ENCODE measurements around the gene ETV3. TPM values are rescaled to one million over a fixed set of nuclear protein-coding genes. Genes with fewer than 3 reads are reported as not detected.
A peak's percentile ranks its signal among the peaks of the same experiment; 100 is the strongest.

Gene ETV3
- total RNA-seq, 1 donor from 2014 or later, result 19.5 TPM

DNA sequence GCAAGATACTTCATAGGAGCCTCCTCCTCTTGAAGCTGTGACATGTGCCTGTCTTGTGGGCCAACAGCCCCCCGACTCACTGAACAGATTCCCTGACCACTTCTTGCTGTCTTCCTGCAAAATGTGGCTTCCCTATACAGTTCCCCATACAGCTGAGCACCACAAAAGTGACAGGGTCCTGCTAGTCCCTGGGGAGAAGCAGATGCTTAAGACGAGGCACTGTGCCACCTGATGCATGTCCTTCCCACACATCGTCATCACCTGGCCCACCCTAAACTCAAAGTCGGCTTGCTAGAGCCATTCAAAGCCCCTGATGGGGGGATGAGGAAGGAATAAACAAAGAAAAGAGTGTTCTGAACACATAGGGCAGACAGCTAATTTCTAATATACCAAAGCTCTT, 29.2 kb upstream of the ETV3 start:
- no peak overlapping the region for H3K4me3 Mint-ChIP-seq
- Histone ChIP-seq H4K20me1 (ENCODE audit: low read depth) (no peaks in the 10 kb centered on the region), H3K4me3 (no peak overlapping the region), H2AFZ (replicated peaks) (no peak overlapping the region), H3K9ac (no peak overlapping the region), H3K27ac (no peak overlapping the region), H3K79me2 (ENCODE audit: low read depth) (no peaks in the 10 kb centered on the region), H3K36me3 (no peaks in the 10 kb centered on the region), H3K4me2 (no peak overlapping the region), H3K4me1 (peaks cover 17% of the 10 kb centered on the region), H3K27me3 (no peaks in the 10 kb centered on the region), H3K9me3 (ENCODE audit: low read depth) (no peaks in the 10 kb centered on the region), H3F3A (ENCODE audit: low read depth) (peaks cover 16% of the 10 kb centered on the region)
- TF ChIP-seq, protein P1, sequence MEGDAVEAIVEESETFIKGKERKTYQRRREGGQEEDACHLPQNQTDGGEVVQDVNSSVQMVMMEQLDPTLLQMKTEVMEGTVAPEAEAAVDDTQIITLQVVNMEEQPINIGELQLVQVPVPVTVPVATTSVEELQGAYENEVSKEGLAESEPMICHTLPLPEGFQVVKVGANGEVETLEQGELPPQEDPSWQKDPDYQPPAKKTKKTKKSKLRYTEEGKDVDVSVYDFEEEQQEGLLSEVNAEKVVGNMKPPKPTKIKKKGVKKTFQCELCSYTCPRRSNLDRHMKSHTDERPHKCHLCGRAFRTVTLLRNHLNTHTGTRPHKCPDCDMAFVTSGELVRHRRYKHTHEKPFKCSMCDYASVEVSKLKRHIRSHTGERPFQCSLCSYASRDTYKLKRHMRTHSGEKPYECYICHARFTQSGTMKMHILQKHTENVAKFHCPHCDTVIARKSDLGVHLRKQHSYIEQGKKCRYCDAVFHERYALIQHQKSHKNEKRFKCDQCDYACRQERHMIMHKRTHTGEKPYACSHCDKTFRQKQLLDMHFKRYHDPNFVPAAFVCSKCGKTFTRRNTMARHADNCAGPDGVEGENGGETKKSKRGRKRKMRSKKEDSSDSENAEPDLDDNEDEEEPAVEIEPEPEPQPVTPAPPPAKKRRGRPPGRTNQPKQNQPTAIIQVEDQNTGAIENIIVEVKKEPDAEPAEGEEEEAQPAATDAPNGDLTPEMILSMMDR (IDR thresholded peaks at IDR 0.05), result no peak
- no peak for TF ChIP-seq EZH2phosphoT487 (IDR thresholded peaks at IDR 0.05)
- no peak for TF ChIP-seq EZH2 (IDR thresholded peaks at IDR 0.05)
- H3K4me1 Mint-ChIP-seq, result peaks cover 10% of the 10 kb centered on the region
- peaks cover 6% of the 10 kb centered on the region for H3K27me3 Mint-ChIP-seq (ENCODE audit: insufficient read depth, low read depth)
- no peaks in the 10 kb centered on the region for H3K36me3 Mint-ChIP-seq
- no peaks in the 10 kb centered on the region for H3K9me3 Mint-ChIP-seq
- no peak for DNase-seq (ENCODE audit: low spot score)
- H3K27ac Mint-ChIP-seq, result no peak overlapping the region

DNA sequence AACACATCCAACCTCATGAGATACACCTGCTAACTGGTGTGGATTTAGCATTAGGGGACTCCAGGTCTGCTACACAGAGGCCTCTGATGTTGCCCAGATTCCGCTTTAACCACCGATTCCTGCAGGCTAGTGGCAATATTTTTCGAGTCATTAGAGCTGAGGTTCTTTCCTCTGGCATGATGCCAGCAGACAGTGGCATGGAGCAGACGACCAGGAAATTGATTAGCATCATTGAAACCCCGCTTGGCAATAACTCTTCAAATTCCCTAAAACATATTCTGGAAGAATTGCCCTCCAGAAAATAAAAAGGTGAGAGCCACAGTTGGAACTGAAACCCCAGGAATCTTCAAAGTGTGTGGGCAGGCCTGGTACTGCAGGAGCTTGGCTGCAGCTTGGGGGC, 28.4 kb upstream of the ETV3 start:
- no peak overlapping the region for H2AFZ ChIP-seq (replicated peaks)
- H3K9me3 Mint-ChIP-seq, result no peaks in the 10 kb centered on the region
- H3K79me2 ChIP-seq (ENCODE audit: low read depth), result no peaks in the 10 kb centered on the region
- no peak overlapping the region for H3K4me3 ChIP-seq
- H3K36me3 Mint-ChIP-seq, result no peaks in the 10 kb centered on the region
- H3F3A ChIP-seq (ENCODE audit: low read depth), result peaks cover 25% of the 10 kb centered on the region
- no peak overlapping the region for H3K27ac ChIP-seq
- H3K27ac Mint-ChIP-seq, result no peak overlapping the region
- H3K9ac ChIP-seq, result no peak overlapping the region
- TF ChIP-seq EZH2phosphoT487 (IDR thresholded peaks at IDR 0.05) (no peak), EZH2 (IDR thresholded peaks at IDR 0.05) (no peak)
- TF ChIP-seq, protein P1 (IDR thresholded peaks at IDR 0.05), result peak; percentile 12
- H3K4me3 Mint-ChIP-seq, result no peak overlapping the region
- no peak for DNase-seq (ENCODE audit: low spot score)
- no peaks in the 10 kb centered on the region for H4K20me1 ChIP-seq (ENCODE audit: low read depth)
- no peaks in the 10 kb centered on the region for H3K36me3 ChIP-seq
- H3K4me1 Mint-ChIP-seq, result peaks cover 17% of the 10 kb centered on the region
- no peaks in the 10 kb centered on the region for H3K27me3 ChIP-seq
- H3K27me3 Mint-ChIP-seq (ENCODE audit: insufficient read depth, low read depth), result peaks cover 7% of the 10 kb centered on the region
- peaks cover 25% of the 10 kb centered on the region for H3K4me1 ChIP-seq
- H3K4me2 ChIP-seq, result no peak overlapping the region
- no peaks in the 10 kb centered on the region for H3K9me3 ChIP-seq (ENCODE audit: low read depth)

DNA sequence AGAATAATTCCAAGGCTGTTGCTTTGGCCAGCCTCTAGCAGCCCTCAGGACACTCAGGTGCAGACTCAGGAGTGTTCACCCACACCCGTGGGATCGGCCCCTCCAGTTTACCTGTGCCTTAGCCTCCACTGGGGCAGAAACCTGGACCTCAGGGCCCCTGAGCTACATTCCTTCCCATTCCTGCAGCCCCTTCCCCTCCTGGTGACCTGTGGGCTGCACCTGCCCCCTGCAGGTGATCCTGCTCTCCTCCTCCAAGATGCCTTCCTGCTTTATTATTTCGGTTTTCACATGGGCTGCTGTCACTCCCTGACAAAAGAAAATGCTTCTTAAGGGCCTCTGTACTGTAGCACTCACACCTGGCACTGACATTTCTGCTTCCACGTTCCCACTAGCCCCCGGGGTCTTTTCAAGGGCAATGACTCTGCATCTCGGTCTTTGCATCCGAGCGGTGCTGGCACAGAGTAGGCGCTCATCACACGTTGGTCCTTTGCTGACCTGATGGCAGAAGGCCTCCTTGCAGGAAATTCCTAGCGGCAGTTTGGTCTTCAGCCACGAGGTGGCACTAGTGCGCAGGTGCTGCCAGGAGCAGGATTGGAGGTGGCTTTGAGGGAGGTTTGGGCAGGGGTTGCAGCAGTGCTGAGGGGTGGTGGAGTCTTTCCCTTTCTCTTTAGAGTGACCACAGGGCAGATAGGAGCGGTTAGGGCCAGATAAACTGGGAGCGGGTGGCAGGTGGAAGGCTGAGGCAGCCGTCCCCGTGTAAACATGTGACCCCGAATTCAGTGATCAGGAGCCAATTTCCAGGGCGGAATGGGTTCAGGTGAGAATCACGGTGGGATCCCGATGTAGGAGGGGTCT, 25.3 kb upstream of the ETV3 start:
- H3K27me3 Mint-ChIP-seq (ENCODE audit: insufficient read depth, low read depth), result peaks cover 11% of the 10 kb centered on the region
- no peaks in the 10 kb centered on the region for H3K36me3 Mint-ChIP-seq
- Histone ChIP-seq H3F3A (ENCODE audit: low read depth) (peaks cover 24% of the 10 kb centered on the region), H3K27me3 (no peaks in the 10 kb centered on the region), H3K4me3 (no peak overlapping the region), H3K9me3 (ENCODE audit: low read depth) (no peaks in the 10 kb centered on the region), H3K4me1 (peaks cover 40% of the 10 kb centered on the region), H3K36me3 (no peaks in the 10 kb centered on the region), H4K20me1 (ENCODE audit: low read depth) (no peaks in the 10 kb centered on the region), H2AFZ (replicated peaks) (peak overlapping the region; percentile 22), H3K79me2 (ENCODE audit: low read depth) (no peaks in the 10 kb centered on the region), H3K27ac (no peak overlapping the region), H3K9ac (no peak overlapping the region), H3K4me2 (peak overlapping the region; percentile 16)
- DNase-seq (ENCODE audit: low spot score), result peak; percentile 81
- H3K9me3 Mint-ChIP-seq, result no peaks in the 10 kb centered on the region
- H3K4me3 Mint-ChIP-seq, result no peak overlapping the region
- no peak overlapping the region for H3K27ac Mint-ChIP-seq
- peaks cover 24% of the 10 kb centered on the region for H3K4me1 Mint-ChIP-seq
- TF ChIP-seq, protein P1 (IDR thresholded peaks at IDR 0.05), result peak; percentile 93
- TF ChIP-seq EZH2 (IDR thresholded peaks at IDR 0.05), result no peak
- TF ChIP-seq EZH2phosphoT487 (IDR thresholded peaks at IDR 0.05), result no peak
